ENCODE data around the gene CISTR.
A peak's percentile ranks its signal among the peaks of the same experiment; 100 is the strongest.
"Not testable (repeated sequence)": the region's sequence is repeated elsewhere in the genome, so short reads cannot be mapped to it uniquely, and the experiment has no call there.

CISTR gene

DNA sequence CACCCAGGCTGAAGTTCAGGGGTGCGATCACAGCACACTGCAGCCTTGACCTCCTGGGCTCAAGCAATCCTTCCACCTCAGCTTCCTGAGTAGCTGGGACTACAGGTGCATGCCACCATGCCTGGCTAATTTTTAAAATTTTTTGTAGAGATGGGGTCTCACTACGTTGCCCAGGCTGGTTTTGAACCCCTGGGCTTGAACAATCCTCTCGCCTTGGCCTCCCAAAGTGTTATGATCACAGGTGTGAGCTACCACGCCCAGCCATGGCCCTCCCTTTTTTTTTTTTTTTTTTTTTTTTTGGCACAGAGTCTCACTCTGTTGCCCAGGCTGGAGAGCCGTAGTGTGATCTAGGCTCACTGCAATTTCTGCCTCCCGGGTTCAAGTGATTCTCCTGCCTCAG lies 33.2 kb downstream of the CISTR start:
- not testable (repeated sequence) for DNase-seq (ENCODE audit: low spot score)

DNA sequence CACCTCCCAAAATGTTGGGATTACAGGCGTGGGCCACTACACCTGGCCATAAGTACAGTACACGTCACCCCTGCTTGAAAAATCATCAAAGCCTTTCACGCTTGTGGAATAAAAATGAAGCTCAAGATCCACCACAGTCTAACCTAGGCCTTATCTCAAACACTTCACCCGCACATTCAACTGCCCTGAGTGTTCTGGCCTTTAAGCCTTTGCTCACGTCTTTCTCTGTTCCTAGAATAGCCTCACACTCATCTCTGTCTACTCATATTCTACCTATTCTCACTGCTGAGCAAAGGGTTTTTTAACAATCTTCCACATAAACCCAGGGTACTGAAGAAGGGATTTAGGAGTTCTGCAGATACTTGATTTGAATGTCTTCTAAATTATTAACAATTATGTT lies 34.5 kb downstream of the CISTR start:
- no peak for DNase-seq (ENCODE audit: low spot score)

DNA sequence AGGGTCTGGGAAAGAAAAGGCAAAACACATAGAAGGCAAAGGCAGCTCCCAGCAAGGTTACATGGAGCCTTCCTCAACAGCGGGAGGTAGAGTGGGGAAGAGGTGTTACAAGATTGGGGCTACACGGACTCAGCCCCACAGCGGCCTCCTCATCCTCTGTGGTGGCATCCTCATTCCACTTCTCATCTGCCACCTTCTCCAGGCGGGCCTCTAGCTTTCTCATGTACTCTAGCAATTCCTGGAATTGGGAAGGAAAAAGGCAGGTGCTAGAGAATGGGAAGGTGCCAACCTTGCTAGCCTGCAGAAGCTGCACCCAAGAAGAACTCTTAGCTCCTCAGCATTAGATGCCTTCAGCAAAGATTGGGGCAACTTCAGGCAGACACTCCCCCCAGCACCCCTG lies 37.8 kb downstream of the CISTR start:
- DNase-seq (ENCODE audit: low spot score): no peak

DNA sequence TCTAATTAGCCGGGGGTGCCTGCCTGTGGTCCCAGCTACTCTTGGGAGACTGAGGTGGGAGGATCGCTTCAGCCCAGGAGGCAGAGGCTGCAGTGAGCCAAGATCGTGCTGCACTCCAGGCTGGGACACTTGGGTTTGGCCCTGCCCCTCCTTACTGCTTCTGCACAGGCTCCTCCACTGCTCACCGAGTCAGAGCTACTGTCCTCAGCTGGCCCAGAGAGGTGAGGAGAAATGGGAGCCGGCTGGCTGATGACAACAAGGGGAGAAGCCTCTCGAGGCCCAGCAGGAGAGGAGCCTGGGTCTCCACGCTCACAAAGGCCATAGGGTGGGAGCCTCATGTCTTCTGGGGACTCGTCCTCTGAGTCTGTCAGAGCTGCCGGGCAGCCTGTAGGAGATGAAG lies 38.3 kb downstream of the CISTR start:
- no peak for DNase-seq (ENCODE audit: low spot score)

DNA sequence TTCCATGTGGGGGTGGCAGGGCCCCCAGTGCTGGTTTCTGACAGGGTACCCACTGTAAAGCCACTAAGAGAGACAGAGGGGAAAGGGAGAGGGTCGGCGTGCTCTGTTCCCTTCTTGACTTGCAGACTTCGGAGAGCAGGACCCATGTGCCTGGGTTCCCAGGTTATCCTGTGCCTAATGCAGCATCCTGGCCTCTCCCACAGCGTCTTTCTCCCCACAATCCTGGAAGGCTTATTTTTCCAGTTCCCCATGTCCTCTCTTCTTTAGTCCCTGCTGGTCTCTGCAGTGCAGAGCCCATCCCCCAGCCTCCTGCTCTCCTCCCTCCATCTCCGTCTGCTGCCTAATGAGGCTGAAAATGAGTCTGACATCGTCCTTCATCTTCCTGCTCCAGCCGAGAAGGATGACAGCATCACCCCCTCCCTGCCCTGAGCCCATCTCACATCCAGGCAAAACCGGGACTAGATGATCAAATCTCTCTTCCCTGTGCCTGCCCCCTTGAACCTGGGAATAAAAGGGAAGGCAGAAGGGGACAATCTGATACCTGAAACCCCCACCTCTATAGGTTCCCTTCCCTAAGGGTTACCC lies 39.6 kb downstream of the CISTR start:
- no peak for DNase-seq (ENCODE audit: low spot score)

DNA sequence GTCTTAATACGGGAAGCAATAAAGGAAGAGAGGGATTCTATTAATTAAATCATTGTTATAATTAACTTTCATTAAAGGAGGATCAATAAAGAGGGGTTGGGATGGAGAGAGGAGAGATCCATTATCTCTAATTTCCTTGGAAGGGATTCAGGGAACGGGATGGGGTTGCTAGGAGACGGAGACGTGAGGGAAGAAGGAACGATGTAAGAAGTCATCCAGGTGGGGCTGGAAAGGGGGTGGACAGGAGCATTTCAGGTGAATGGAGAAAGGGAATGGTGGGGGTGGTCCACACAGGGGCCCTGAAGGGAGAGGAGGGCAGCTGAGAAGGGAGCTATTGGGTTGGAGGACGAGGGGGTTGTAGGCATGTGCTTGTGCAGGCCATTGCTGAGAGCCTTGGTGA lies 41.7 kb downstream of the CISTR start:
- DNase-seq (ENCODE audit: low spot score): no peak

DNA sequence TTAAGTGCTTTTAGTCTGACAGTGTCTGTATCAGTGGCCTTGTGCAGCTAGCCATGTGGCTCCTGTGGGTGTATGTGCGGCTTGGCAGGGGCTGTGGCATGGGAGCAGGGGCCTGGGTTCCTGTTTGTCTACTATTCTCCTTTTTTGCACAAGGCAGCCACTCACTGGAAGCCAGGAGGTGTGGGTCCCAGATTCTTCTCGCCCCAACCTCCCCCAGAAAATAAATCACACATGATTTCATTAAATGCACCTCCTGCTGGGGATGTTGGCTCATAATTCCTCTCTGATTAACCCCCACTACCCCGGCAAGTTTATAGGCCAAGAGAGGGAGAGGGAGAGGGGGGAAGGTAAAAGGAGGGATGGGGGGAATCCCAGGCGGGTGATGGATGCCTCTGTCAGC lies 42.1 kb downstream of the CISTR start:
- DNase-seq (ENCODE audit: low spot score): no peak

DNA sequence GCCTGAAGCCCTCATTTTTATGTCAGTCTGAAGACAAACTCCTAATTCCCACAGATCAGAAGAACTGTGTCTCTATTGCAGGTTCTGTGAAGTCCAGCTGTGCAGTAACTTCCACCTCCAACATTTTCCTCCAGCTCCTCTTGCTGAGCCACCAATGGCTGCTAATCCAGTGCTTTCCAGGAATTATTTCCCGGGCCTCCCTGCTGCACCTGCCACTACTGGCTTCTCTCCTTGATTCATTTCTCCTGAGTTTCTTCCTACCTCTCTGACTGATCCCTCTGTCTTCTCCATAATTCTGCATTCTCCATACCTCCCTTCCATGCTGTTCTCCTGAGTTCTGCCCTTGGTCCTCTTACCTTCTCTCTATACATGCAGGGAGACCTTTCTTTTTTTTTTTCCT lies 45.7 kb downstream of the CISTR start:
- no peak for DNase-seq (ENCODE audit: low spot score)

DNA sequence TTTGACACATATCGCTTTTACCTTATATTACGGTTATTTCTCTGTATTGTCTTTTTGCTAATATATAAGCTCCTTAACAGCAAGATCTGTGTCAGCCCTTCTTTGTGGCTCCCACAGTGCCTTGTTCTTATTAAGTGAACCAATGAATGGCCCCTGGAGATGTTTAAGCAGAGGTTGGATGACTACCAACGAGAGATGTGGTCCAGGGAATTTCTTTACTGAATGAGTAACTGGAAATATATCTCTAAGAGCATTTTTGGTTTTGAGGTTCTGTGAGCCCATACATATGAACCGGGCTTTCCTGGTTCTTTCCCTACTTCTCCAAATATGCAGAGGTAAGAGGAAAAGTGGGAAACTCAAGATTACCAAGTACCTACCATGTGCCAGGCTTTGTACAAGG lies 48.0 kb downstream of the CISTR start:
- peak; percentile 43 for DNase-seq (ENCODE audit: low spot score)

DNA sequence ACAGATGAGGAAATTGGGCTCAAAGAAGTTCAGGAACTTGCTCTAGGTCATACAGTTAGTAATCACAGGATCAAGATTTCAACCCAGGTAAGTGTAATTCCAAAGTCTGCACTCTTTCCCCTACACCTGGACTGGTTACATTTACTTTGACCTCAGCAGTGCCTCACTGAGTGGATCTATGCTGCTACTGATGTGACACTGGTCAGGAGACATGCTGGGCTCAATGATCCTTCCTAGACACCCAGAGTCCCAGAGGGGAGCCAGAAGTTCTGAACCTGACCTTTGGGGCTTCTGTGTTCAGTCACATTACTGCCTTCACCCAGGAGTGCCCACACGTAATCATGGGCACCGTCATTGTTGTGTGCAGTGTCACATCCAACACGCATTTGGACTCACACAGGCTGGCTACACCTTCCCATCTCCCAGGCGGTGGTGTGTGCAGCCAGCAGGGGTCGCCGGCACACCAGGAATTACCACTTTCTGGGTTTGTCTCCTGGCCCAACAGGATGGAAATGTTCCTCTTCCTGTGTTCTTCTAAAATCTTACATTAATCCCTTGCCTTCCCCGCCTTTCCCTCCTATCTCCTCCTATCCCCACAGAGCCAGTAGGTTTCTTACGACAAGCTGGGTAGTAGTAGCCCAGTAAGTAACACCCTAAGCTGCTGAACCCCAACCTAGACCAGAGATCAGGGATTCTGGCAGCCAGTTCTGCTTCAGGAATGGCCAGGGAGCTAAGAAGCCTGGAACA lies 50.1 kb downstream of the CISTR start:
- peak; percentile 89 for DNase-seq (ENCODE audit: low spot score)

DNA sequence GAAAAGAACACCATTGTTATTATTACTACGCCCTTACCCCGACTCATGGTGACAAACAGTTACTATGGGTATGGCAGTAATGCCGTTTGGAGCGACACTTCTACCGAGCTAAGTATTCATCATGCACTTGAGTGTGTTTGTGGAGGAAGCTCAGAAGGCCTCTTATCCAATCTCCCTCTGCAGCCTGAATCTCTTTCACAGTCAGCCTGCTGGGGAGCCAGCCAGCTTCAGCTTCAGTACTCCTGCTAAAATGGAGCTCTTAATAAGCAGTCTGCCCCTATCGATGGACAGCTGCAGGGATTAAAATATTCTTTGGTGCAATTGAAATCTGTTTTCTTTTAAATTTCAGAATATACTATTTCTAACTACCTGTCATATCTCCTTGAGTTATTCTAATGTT lies 51.2 kb downstream of the CISTR start:
- DNase-seq (ENCODE audit: low spot score): no peak

DNA sequence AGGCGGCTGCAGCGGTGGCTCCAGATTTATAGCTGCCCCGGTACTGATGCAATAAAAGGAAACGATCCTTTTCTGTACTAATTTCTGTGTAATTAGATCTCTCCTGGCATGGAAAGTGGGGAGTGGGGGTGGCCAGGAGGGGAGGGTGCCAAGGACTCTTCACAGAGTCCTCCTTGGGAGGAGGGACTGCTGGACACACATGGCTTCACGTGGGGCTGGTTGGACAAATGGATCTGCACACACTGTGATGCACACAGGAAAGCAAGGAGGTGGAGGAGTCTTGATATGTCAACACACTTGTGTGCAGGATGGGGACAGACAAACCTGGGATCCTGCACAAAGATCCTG lies 52.1 kb downstream of the CISTR start:
- DNase-seq (ENCODE audit: low spot score): no peak

DNA sequence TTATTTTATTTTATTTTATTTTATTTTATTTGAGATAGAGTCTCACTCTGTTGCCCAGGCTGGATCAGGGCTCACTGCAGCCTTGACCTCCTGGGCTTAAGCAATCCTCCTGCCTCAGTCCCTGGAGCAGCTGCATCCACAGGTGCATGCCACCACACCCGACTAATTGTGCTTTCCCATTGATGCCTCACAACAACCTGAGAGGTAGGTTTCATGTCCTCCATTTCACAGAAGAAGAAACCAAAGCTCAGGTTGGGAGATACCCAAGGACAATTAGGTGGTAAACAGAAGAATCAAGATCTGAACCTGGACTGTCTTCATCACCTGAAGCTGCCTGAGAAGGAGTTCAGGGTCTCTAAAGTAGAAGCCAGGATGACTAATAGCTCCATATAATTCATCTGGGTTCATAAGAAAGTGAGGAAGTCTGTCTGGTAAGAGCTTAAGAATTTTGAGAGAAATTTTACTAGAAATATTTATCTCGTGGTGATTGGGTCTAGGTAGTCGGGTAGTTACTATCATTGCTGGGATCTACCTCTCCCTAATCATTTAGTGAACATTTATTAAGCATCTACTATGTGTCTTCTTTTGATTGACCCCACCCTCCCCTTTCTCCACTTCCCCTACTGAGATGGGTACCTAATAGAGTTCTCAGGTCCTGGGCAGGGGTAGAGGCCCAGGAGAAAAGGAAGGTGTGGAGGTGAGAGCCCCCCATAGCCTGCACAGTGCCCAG lies 52.7 kb downstream of the CISTR start:
- no peak for DNase-seq (ENCODE audit: low spot score)

DNA sequence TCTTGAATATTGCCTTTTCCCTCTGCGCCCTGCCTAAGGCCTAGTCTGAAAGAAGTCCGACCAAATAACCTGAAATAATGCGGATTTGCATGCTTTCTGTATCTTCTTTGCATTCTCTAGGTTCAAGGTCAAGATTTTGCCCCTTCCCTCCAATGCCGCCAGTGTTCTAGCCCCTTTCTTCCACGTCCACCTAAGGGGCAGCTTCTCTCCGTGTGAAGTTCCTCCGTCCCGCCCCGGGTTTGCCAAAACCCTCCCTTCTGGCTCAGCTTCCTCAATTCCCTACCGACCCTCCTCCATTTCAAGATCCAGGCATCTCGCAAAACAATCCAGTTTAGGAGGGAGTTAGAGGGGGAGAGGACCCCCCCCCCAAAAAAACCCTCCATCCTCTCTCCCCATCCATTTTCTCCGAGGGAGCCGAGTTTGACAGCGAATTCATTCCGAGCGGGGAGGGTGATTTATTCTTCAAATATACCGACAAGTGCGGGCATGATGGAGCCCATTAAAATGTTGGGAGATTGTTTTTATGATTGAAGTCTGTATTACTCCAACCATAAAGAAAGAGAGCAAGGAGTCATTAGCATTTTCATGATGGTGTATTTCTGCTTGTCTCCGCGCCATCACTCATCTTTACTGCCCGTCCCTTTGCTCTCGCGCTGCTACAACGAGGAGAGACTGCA lies 55.0 kb downstream of the CISTR start:
- no peak for DNase-seq (ENCODE audit: low spot score)
